ENCODE results near the gene VGLL2. TPM values are rescaled to one million over a fixed set of nuclear protein-coding genes. Genes with fewer than 3 reads are reported as not detected.

Gene VGLL2
- polyA plus RNA-seq, 1 donor, result not detected

GRCh38 chr6:117317261-117317660, 51.9 kb downstream of the VGLL2 start:
- DNase-seq, result no peak

Other genes starting within 250 kb of the VGLL2 start
- 0.13 TPM for gene ROS1, start 160.4 kb downstream of the VGLL2 start, polyA plus RNA-seq (ENCODE audit: insufficient read length)
- gene DCBLD1, start 217.1 kb downstream of the VGLL2 start, polyA plus RNA-seq (ENCODE audit: insufficient read length), result 13.9 TPM

Data from left kidney (tissue), 2 donors.